Muscle of arm (tissue), 14 donors: ENCODE results near the gene MYH14. TPM values are rescaled to one million over a fixed set of nuclear protein-coding genes. Genes with fewer than 3 reads are reported as not detected.

ENCODE experiments used
- DNase-seq: peaks from one replicate; pipeline ENCODE4 v3.0.0-alpha.2; 2013
- long read RNA-seq, 11 donors: transcript quantifications; one replicate each; lab custom pipeline, GENCODE V29; 2026
- polyA plus RNA-seq, 12 donors: library from polyadenylated mRNA; unstranded; fragments of 120-200 nt; gene quantifications; one replicate each; pipeline ENCODE4 v1.2.1, GENCODE V29; 2013; ENCODE audit not compliant: insufficient read length in 12 of 12

The MYH14 gene
- 10 to 100 TPM in 11 of 12 donors, not detected in 1; 21.8 to 61.6 (median 34.1) TPM for polyA plus RNA-seq
- long read RNA-seq, donor 1, transcript MYH14-207 (1 exons, 2,225 nt) = major isoform, 34 of 40 reads
- long read RNA-seq, donor 1, partial matches to known transcripts = 6 of 40 reads
- long read RNA-seq, donor 1, other reads (novel, unspliced or antisense) = 0 of 40 reads
- long read RNA-seq, donor 2, transcript MYH14-207 (1 exons, 2,225 nt) = major isoform, 11 of 11 reads
- long read RNA-seq, donor 2, partial matches to known transcripts = 0 of 11 reads
- long read RNA-seq, donor 2, other reads (novel, unspliced or antisense) = 0 of 11 reads
- long read RNA-seq, donor 3, transcript MYH14-207 (1 exons, 2,225 nt) = major isoform, 5 of 5 reads
- long read RNA-seq, donor 3, partial matches to known transcripts = 0 of 5 reads
- long read RNA-seq, donor 3, other reads (novel, unspliced or antisense) = 0 of 5 reads
- long read RNA-seq, donor 4, transcript MYH14-207 (1 exons, 2,225 nt) = major isoform, 5 of 5 reads
- long read RNA-seq, donor 4, partial matches to known transcripts = 0 of 5 reads
- long read RNA-seq, donor 4, other reads (novel, unspliced or antisense) = 0 of 5 reads
- long read RNA-seq, donor 5, transcript MYH14-207 (1 exons, 2,225 nt) = major isoform, 5 of 5 reads
- long read RNA-seq, donor 5, partial matches to known transcripts = 0 of 5 reads
- long read RNA-seq, donor 5, other reads (novel, unspliced or antisense) = 0 of 5 reads
- long read RNA-seq, donor 6, partial matches to known transcripts = 0 of 4 reads
- long read RNA-seq, donor 6, other reads (novel, unspliced or antisense) = 0 of 4 reads
- long read RNA-seq, donor 7, partial matches to known transcripts = 0 of 2 reads
- long read RNA-seq, donor 7, other reads (novel, unspliced or antisense) = 0 of 2 reads
- long read RNA-seq, donor 8, transcript MYH14-207 (1 exons, 2,225 nt) = major isoform, 12 of 12 reads
- long read RNA-seq, donor 8, partial matches to known transcripts = 0 of 12 reads
- long read RNA-seq, donor 8, other reads (novel, unspliced or antisense) = 0 of 12 reads
- long read RNA-seq, donor 9, partial matches to known transcripts = 0 of 3 reads
- long read RNA-seq, donor 9, other reads (novel, unspliced or antisense) = 0 of 3 reads
- long read RNA-seq, donor 10, transcript MYH14-207 (1 exons, 2,225 nt) = major isoform, 6 of 12 reads
- long read RNA-seq, donor 10, partial matches to known transcripts = 6 of 12 reads
- long read RNA-seq, donor 10, other reads (novel, unspliced or antisense) = 0 of 12 reads
- long read RNA-seq, donor 11, partial matches to known transcripts = 0 of 2 reads
- long read RNA-seq, donor 11, other reads (novel, unspliced or antisense) = 0 of 2 reads

GRCh38 chr19:50203281-50204080, at the start of gene MYH14:
TSS of gene MYH14 (plus strand) at chr19:50203622. CDS start at chr19:50210366, 6,744 bp downstream.
- peak; percentile 52 for DNase-seq

- DNase-seq = no peak
These were observed 48.9 kb upstream of the MYH14 start for GRCh38 chr19:50154529-50154928.

GRCh38 chr19:50155520-50156109, 47.8 kb upstream of the MYH14 start:
- no peak for DNase-seq

GRCh38 chr19:50158577-50158976, 44.8 kb upstream of the MYH14 start:
- no peak for DNase-seq

- no peak for DNase-seq
These were observed 44.3 kb upstream of the MYH14 start for GRCh38 chr19:50159078-50159477.

- DNase-seq = no peak
These were observed 40.4 kb upstream of the MYH14 start, which contains the start of gene IZUMO2 for GRCh38 chr19:50162988-50163387. TSS of gene IZUMO2 (minus strand) at chr19:50163281. CDS start at chr19:50163194, 87 bp downstream.

- peak; percentile 22 for DNase-seq
These were observed 36.1 kb upstream of the MYH14 start for GRCh38 chr19:50167314-50167721.

GRCh38 chr19:50171752-50172151, 31.7 kb upstream of the MYH14 start:
- no peak for DNase-seq

- DNase-seq = no peak
These were observed 30.7 kb upstream of the MYH14 start for GRCh38 chr19:50172726-50173125.

- no peak for DNase-seq
These were observed 30.3 kb upstream of the MYH14 start for GRCh38 chr19:50173127-50173526.

GRCh38 chr19:50174100-50174793, 29.2 kb upstream of the MYH14 start:
- no peak for DNase-seq

- DNase-seq = no peak
These were observed 27.5 kb upstream of the MYH14 start for GRCh38 chr19:50175924-50176323.

GRCh38 chr19:50176775-50177174, 26.6 kb upstream of the MYH14 start:
- no peak for DNase-seq

- DNase-seq = no peak
These were observed 25.1 kb upstream of the MYH14 start for GRCh38 chr19:50178320-50178719.

- no peak for DNase-seq
These were observed 24.4 kb upstream of the MYH14 start for GRCh38 chr19:50178859-50179537.

- no peak for DNase-seq
These were observed 22.3 kb upstream of the MYH14 start for GRCh38 chr19:50181121-50181520.

GRCh38 chr19:50184196-50184595, 19.2 kb upstream of the MYH14 start:
- no peak for DNase-seq

GRCh38 chr19:50187937-50188336, 15.5 kb upstream of the MYH14 start:
- no peak for DNase-seq

- DNase-seq = no peak
These were observed 14.1 kb upstream of the MYH14 start for GRCh38 chr19:50189331-50189730.
